ENCODE data around the gene PAK3. TPM values are rescaled to one million over a fixed set of nuclear protein-coding genes. Genes with fewer than 3 reads are reported as not detected.

Gene PAK3
- total RNA-seq, 1 donor, result 3.7 TPM

- DNase-seq (ENCODE audit: low read depth), result no peak
- TF ChIP-seq CTCF (IDR thresholded peaks at IDR 0.05; ENCODE audit: insufficient read depth, low read length), result no peak
- no peak overlapping the region for H3K4me3 ChIP-seq (ENCODE audit: low read depth, low read length)
Measured at GRCh38 chrX:111110098-111110775, 14.2 kb downstream of the PAK3 start.

GRCh38 chrX:111114806-111115205, 18.8 kb downstream of the PAK3 start:
- DNase-seq (ENCODE audit: low read depth), result no peak
- no peak overlapping the region for H3K4me3 ChIP-seq (ENCODE audit: low read depth, low read length)
- no peak for TF ChIP-seq CTCF (IDR thresholded peaks at IDR 0.05; ENCODE audit: insufficient read depth, low read length)

GRCh38 chrX:111116666-111117065, 20.7 kb downstream of the PAK3 start:
- no peak for TF ChIP-seq CTCF (IDR thresholded peaks at IDR 0.05; ENCODE audit: insufficient read depth, low read length)
- DNase-seq (ENCODE audit: low read depth), result no peak
- no peak overlapping the region for H3K4me3 ChIP-seq (ENCODE audit: low read depth, low read length)

GRCh38 chrX:111119341-111119740, 23.4 kb downstream of the PAK3 start:
- no peak for DNase-seq (ENCODE audit: low read depth)
- no peak overlapping the region for H3K4me3 ChIP-seq (ENCODE audit: low read depth, low read length)
- TF ChIP-seq CTCF (IDR thresholded peaks at IDR 0.05; ENCODE audit: insufficient read depth, low read length), result no peak

- no peak for DNase-seq (ENCODE audit: low read depth)
- no peak for TF ChIP-seq CTCF (IDR thresholded peaks at IDR 0.05; ENCODE audit: insufficient read depth, low read length)
- no peak overlapping the region for H3K4me3 ChIP-seq (ENCODE audit: low read depth, low read length)
Measured at GRCh38 chrX:111123125-111123524, 27.1 kb downstream of the PAK3 start.

GRCh38 chrX:111123606-111124179, 27.7 kb downstream of the PAK3 start:
- no peak for TF ChIP-seq CTCF (IDR thresholded peaks at IDR 0.05; ENCODE audit: insufficient read depth, low read length)
- no peak for DNase-seq (ENCODE audit: low read depth)
- H3K4me3 ChIP-seq (ENCODE audit: low read depth, low read length), result no peak overlapping the region

Data from fibroblast of the aortic adventitia (primary cell).